ENCODE measurements around the gene ZSWIM4.
A peak's percentile ranks its signal among the peaks of the same experiment; 100 is the strongest.

Gene ZSWIM4

GRCh38 chr19:13813147-13813546 is 17.9 kb downstream of the ZSWIM4 start:
- no peak for DNase-seq

DNA sequence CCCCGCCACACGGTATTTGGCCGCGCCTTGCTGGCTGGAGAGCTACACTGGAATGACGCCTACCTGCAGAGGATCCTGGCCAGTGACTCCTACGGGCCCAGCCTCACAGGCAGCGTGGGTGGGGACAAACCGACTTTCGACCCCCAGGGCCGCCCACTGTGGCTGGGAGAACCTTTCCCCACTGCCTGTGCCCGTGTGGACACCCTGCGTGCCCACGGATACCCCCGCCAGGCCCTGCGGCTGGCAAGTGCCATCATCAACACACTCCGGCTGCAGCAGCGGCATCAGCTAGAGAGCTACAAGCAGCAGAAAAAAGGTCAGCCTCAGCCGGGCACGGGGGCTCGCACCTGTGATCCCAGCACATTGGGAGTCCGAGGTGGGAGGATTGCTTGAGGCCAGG is 19.3 kb downstream of the ZSWIM4 start:
- no peak for DNase-seq

- DNase-seq, result no peak
Observed at GRCh38 chr19:13817018-13817614, 21.9 kb downstream of the ZSWIM4 start.

DNA sequence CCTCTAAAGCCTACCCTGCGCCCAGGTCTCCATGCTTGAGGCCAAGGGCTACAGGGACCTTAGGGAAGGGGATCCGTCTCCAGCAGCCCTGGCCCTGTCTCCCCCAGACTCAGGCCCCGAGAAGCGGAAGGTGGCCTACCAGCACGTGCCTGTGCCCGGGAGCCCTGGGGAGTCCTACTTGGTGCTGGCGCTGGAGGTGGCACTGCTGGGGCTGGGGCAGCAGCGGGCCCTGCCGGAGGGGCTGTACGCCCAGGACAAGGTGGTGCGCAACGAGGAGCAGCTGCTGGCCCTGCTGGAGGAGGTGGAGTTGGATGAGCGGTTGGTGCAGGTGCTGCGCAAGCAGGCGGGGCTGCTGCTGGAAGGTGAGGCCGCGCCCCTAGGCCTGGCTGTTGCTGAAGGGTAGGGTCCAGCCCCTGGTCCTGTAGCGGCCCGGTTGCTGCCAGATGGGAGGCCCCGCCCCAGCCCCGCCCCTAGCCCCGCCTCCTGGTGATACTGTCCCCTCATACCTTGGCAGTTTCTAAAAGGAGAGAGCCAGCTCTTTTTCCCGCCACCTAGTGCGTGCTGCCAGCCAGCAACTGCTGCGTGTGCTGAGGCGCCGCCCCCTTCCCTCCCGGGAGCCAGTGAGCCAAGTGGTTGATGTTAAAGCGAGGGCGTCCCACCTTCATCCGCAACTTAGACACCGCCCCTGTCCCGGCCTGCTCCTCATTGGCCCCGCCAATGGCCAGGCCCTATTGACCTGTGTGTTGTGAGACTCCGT is 22.6 kb downstream of the ZSWIM4 start:
- no peak for DNase-seq

DNA sequence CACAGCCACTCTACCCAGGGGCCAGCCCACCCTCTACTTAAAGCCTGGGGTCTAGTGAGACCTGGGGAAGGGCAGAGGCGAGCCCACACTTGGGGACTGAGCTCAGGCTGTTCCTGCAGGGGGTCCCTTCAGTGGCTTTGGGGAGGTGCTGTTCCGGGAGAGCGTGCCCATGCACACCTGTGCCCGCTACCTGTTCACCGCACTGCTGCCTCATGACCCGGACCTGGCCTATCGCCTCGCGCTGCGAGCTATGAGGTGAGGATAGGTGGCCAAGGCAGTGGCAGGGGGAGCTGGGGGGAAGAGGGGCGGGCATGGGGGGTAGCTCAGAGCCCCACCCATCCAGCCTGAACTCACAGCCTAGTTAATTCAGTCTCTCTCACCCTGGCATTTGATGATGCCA is 24.0 kb downstream of the ZSWIM4 start:
- DNase-seq, result no peak

- DNase-seq, result no peak
Observed at GRCh38 chr19:13821292-13821691, 26.0 kb downstream of the ZSWIM4 start.

DNA sequence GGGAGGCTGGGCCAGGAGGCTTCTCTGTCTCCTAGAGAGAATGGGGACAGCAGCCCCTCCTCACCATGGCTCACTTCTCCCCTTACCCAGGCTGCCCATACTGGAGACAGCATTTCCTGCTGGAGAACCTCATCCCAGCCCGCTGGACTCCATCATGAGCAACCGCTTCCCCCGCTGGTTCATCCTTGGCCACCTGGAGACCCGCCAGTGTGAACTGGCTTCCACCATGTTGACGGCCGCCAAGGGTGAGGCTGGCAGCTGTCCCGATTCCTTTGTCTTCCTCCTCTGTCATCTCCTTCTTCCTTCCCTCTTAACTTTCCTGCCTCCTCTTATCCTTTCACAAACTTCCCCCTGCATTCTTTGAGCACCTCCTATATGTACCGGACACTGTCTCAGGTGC is 28.0 kb downstream of the ZSWIM4 start:
- DNase-seq, result no peak

DNA sequence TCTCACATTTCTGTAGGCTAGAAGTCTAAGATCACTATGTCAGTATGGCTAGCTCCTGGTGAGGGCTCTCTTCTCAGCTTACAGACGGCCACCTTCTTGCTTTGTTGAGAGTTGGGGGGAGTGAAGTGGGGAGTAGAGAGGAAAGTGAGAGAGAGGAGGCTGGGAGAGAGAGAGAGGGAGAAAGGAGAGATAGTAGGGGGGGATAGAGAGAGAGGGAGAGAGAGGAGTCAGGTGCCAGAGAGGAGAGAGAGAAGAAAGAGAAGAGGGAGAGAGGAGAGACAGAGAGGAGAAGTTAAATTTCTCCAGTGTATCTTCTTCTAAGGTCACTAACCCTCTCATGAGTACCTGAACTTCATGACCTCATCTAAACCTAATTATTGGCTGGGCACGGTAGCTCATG is 28.7 kb downstream of the ZSWIM4 start:
- DNase-seq, result no peak

DNA sequence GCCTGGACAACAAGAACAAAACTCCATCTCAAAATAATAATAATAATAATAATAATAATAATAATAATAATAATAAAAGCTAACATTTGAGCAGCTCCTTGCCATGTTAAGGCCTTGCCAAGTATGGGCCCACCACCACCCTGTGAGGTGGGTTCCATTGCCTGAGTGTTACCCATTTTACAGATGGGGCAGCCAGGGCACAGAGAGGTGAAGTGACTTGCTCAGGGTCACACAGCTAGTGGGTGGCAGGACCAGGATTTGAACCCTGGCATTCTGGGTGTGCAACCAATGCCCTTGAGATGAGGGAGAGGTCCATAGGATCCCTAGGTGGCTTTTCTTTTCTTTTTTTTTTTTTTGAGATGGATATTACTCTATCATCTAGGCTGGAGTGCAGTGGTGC is 29.5 kb downstream of the ZSWIM4 start:
- no peak for DNase-seq

- DNase-seq, result no peak
Observed at GRCh38 chr19:13825489-13826441, 30.5 kb downstream of the ZSWIM4 start.

DNA sequence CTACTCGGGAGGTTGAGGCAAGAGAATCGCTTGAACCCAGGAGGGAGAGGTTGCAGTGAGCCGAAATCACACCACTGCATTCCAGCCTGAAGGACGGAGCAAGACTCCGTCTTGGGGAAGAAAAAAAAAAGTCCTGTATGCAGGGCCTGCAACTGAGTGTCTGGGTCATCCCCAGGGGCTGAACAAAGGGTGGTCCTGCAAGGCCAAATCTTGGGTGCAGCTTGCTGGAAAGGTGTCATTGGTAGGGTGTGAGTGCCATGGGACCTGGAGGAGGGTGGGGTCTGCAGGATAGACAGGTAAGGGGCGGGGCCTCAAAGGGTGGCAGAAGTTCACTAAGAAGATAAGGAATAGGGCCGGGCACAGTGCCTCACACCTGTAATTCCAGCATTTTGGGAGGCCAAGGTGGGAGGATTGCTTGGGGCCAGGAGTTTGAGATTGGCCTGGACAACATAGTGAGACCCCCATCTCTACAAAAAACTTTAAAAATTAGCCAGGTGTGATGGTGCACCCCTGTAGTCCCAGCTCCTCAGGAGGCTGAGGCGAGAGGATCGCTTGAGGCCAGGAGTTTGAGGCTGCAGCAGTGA is 31.5 kb downstream of the ZSWIM4 start:
- DNase-seq, result no peak

GRCh38 chr19:13827656-13828055 is 32.4 kb downstream of the ZSWIM4 start:
- no peak for DNase-seq

DNA sequence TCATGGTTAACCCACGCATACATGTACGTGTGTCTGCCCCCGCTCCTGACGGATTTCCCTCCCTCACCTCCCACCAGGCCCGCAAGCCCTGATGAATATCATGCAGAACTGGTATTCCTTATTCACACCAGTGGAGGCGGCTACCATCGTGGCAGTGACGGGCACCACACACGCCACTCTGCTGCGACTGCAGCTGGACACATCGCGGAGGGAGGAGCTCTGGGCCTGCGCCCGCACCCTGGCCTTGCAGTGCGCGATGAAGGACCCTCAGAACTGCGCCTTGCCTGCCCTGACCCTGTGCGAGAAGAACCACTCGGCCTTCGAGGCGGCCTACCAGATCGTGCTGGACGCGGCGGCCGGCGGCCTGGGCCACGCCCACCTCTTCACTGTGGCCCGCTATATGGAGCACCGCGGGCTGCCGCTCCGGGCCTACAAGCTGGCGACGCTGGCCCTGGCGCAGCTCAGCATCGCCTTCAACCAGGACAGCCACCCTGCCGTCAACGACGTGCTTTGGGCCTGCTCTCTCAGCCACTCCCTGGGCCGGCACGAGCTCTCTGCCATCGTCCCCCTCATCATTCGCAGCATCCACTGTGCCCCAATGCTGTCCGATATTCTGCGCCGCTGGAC is 35.0 kb downstream of the ZSWIM4 start:
- DNase-seq, result no peak

GRCh38 chr19:13830741-13831536 is 35.7 kb downstream of the ZSWIM4 start:
- DNase-seq, result no peak

DNA sequence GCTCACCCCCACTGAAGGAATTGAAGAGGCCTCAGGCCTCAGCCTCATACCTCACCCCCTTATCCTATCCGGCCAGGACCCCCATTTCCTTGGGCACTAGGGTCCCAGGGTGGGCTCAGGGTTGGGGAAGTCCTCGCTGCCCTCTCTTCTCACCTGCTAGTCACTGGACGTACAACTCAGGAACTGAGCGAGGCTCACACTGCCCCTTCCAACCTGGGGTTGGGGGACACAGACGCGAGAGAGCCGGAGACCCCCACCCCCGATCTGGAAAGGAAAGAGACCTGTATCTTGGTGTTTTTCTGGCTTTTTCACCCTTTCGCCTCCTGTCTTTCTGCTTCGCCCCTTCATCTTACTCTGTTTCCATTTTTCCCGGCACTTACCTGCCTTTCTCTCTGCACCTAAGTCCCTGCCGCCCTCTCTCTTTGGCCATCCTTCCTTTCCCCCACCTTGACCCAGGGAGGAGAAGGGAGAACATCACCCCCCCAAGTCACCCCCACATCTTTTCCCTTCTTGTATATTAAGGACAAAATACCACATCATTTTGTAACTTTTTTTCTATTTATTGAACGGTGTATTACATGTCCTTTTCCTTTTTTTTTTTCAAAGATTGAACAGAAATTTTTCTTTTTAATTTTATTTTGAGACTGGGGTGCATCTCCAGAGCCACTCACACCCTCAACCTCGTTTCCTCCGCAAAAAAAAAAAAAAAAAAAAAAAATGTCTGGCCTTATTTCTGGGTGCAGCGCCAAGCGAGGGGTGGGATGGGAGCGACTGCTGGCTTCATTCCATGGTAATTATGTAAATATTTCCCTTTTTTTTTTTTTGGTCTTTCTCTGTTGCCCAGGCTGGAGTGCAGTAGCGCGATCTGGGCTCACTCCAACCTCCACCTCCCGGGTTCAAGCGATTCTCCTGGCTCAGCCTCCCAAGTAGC is 36.6 kb downstream of the ZSWIM4 start:
- DNase-seq, result no peak

- peak; percentile 88 for DNase-seq
Observed at GRCh38 chr19:13833330-13834243, 38.3 kb downstream of the ZSWIM4 start.

- peak; percentile 48 for DNase-seq
Observed at GRCh38 chr19:13834244-13835069, 39.2 kb downstream of the ZSWIM4 start.
